Neutrophil (primary cell): ENCODE data around the gene FGF8.
A peak's percentile ranks its signal among the peaks of the same experiment; 100 is the strongest.

Experiments
- H3K27ac ChIP-seq: fragments of 200-600 bp; sonication (generic); 2 replicates; pipeline ENCODE4 v1.5.1; 2016; ENCODE audit warnings: mild to moderate bottlenecking, moderate library complexity
- H3K27me3 ChIP-seq: fragments of 200-600 bp; sonication (generic); 2 replicates; pipeline ENCODE4 v1.6.0; 2016; ENCODE audit warnings: mild to moderate bottlenecking
- H3K36me3 ChIP-seq: fragments of 200-600 bp; sonication (generic); 2 replicates; pipeline ENCODE4 v1.5.1; 2017
- H3K4me1 ChIP-seq, 2 experiments: fragments of 200-600 bp in 1 of 2; sonication (generic) in 1 of 2; 1 replicate in 1 of 2; 2 replicates in 1 of 2; pipeline versions ENCODE4 v1.5.1 to v1.6.1; 2013 to 2016; ENCODE audit warnings: low read depth in 1 of 2, low read length in 1 of 2, mild to moderate bottlenecking in 1 of 2, moderate library complexity in 1 of 2; ENCODE audit not compliant: control insufficient read depth in 1 of 2, insufficient read depth in 1 of 2
- H3K4me3 ChIP-seq, 2 experiments: fragments of 200-600 bp in 1 of 2; sonication (generic) in 1 of 2; 1 replicate in 1 of 2; 2 replicates in 1 of 2; pipeline ENCODE4 v1.5.1; 2013 to 2016; ENCODE audit warnings: low read depth in 1 of 2, low read length in 1 of 2, mild to moderate bottlenecking in 1 of 2, moderate library complexity in 1 of 2
- H3K9me3 ChIP-seq: fragments of 200-600 bp; sonication (generic); 2 replicates; pipeline ENCODE4 v1.5.1; 2016
- TF ChIP-seq, protein P1 (sequence below): fragments of 200-600 bp; sonication (generic); IDR thresholded peaks from 2 replicates; pipeline ENCODE4 v1.5.1; 2016; ENCODE audit warnings: antibody characterized with exemption

The FGF8 gene, protein sequence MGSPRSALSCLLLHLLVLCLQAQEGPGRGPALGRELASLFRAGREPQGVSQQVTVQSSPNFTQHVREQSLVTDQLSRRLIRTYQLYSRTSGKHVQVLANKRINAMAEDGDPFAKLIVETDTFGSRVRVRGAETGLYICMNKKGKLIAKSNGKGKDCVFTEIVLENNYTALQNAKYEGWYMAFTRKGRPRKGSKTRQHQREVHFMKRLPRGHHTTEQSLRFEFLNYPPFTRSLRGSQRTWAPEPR

DNA sequence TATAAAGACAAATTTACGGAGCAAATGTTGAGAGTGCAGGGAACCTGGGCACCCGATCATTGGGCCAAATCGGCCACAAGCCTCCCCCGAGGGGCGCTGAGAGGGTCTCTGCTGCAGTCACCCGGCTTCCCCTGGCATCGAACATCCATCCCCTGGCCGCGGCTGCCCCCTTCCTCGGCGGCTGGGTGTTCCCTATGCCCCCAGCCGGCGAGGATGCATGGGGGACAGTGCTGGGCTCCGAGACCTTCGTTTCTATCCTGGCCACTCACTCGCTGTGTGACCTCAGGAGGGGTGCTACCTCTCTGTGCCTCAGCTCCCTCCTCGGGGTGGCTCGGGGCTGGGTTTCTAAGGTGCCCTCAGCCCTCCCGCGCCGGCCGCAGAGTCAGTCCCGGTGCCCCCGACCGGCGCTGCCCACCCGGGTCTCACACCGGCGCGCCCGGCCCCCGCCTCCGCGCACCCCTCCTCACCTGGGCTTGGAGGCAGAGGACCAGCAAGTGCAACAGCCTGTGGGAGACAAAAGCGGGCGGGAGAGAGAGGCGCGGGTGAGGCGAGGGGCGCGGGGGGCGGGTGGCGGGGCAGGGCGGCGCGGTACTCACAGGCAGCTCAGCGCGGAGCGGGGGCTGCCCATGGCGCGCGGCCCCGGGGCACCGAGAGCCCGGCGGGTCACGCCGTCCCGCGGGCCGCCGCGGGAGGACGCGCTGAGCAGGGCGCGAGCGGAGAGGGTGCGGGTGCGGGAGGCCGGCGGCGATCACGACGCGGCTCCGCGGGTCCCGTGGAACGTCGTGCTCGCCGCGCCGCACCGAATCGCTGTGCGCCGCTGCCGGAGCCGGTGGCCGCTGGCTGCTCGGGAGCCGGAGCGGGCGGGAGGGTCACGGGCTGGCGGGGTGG, at the start of gene FGF8:
FGF8 (minus strand) TSS at position 842 of the 888 bp plus-strand sequence; CDS start at position 628, 214 bp downstream.
- Histone ChIP-seq H3K27me3 (peaks cover 100% of the 10 kb centered on the region), H3K9me3 (no peaks in the 10 kb centered on the region), H3K4me1 (peaks cover 19% of the 10 kb centered on the region in 2 experiments), H3K27ac (no peak within 1 kb of the TSS), H3K36me3 (peaks cover 3% of the 10 kb centered on the region), H3K4me3 (no peak within 1 kb of the TSS)
- TF ChIP-seq, protein P1, sequence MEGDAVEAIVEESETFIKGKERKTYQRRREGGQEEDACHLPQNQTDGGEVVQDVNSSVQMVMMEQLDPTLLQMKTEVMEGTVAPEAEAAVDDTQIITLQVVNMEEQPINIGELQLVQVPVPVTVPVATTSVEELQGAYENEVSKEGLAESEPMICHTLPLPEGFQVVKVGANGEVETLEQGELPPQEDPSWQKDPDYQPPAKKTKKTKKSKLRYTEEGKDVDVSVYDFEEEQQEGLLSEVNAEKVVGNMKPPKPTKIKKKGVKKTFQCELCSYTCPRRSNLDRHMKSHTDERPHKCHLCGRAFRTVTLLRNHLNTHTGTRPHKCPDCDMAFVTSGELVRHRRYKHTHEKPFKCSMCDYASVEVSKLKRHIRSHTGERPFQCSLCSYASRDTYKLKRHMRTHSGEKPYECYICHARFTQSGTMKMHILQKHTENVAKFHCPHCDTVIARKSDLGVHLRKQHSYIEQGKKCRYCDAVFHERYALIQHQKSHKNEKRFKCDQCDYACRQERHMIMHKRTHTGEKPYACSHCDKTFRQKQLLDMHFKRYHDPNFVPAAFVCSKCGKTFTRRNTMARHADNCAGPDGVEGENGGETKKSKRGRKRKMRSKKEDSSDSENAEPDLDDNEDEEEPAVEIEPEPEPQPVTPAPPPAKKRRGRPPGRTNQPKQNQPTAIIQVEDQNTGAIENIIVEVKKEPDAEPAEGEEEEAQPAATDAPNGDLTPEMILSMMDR, result no peak

DNA sequence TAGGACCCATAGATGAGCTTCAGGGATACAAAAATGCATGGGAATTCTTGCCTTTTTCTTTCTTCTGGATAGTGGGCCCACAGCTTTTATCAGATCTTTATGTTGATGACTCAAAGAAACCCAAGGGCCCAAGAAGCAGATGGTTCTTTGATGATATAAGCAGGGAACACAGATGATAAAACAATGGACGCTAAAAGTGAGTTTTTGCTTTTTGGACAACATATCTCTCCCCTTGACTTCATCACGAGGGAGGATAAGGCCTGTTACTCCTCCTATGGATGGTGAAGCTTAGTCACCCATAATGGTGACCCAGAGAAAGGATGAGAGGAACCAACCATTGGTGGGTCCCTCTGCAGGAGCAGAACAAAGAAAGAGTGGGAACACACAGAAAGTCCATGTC, 48.8 kb upstream of the FGF8 start:
- Histone ChIP-seq H3K36me3 (no peaks in the 10 kb centered on the region), H3K27ac (no peak overlapping the region), H3K4me3 (no peak overlapping the region), H3K27me3 (no peaks in the 10 kb centered on the region), H3K4me1 (peaks cover 8 to 14% of the 10 kb centered on the region in 2 experiments), H3K9me3 (no peaks in the 10 kb centered on the region)
- TF ChIP-seq, protein P1, result no peak

DNA sequence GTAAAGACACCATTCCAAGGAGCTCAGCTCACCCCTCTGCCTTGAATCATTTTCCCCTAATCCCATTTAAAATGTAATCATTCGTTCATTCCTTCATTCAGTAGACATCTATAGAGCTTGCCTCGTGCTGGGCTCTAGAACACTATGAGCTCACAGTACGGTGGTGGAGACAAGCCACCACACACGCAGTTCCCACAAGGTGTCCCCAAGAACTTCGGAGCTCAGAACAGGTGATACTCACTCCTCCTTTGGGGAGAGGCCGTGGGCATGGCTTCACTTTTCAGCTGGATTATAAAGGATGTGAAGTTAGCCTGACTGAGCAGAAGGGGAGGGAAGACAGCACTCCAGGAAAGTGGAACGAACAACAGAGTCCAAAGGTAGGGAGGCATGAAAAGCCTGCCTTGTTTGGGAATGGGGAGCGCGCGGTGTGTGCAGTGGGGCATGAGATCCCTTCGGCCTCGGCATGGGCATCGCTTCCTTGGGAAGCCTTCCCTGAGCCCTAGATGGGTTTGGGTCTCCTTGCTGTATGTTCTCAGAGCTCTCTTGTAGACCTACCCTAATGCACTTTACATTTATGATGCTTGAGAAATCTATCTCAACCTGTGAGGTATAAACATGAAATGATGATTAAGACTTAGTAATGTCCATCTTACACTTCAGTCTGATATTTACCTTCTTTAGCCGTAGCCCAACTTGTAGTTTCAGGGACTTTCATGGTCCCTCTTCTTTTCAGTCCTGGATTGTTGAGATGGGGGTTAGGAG, 43.1 kb upstream of the FGF8 start:
- TF ChIP-seq, protein P1, result no peak
- peak overlapping the region; percentile 76 to 98 for H3K4me3 ChIP-seq

DNA sequence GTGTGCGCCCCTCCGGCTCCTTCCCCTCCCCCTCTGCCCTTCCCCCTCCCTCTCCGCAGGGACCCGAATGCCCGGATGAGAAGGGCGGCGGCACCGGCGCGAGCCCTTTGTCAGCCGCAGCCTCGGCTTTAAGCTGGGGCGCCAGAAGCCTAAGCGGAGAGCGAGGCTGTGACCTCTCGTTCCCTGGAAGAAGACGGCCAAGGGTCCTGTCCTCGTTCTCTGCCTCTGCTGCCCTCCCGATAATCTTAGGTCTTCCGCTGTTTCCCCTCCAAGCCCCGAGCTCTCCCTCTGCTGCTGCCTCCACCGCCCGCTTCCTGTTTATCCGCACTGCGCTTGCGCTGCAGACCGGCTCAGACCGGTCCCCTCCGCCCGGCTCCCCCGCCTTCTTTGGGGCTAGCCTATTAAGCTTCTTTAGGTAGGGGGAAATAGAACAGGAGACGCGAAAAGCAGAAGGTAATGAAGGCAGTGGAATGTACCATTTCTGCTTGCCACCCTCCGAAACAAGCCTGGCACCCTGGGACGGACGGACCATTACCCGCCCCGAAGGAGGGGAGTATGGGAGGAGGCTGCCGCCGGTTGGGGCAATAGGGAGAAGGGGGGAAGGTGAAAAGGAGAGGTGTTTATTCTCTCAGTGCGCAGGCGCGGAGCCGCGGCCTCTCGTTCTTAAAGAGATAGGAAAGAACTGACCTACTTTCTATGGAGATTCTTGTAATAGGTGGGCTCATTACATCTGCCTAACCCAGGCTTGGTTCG, 42.4 kb upstream of the FGF8 start, which contains the start of gene OGA:
OGA (minus strand) TSS at position 326 of the 753 bp plus-strand sequence. CDS start 422 bp downstream, outside the sequence.
- TF ChIP-seq, protein P1, result peak; percentile 26
- Histone ChIP-seq H3K4me3 (peak within 1 kb of the TSS; percentile 76 to 98), H3K4me1 (peaks cover 31 to 47% of the 10 kb centered on the region in 2 experiments)

More for the DNA sequence above, 43.1 kb upstream of the FGF8 start:
- Histone ChIP-seq H3K27ac (peak overlapping the region; percentile 96), H3K27me3 (no peaks in the 10 kb centered on the region), H3K36me3 (no peaks in the 10 kb centered on the region), H3K4me1 (peaks cover 27 to 44% of the 10 kb centered on the region in 2 experiments), H3K9me3 (no peaks in the 10 kb centered on the region)

More for the DNA sequence above, 42.4 kb upstream of the FGF8 start, which contains the start of gene OGA:
- Histone ChIP-seq H3K27ac (peak within 1 kb of the TSS; percentile 96), H3K27me3 (no peaks in the 10 kb centered on the region), H3K9me3 (no peaks in the 10 kb centered on the region), H3K36me3 (no peaks in the 10 kb centered on the region)
